WTC11 (cell line): Measurements from ENCODE around the gene ENHO. TPM values are rescaled to one million over a fixed set of nuclear protein-coding genes. Genes with fewer than 3 reads are reported as not detected.

Source experiments
- ATAC-seq: fragments of 200-7000 bp; cut with Tn5 transposase; 2 replicates; pipeline ENCODE4 v1.10.0; 2021; ENCODE audit warnings: mild to moderate bottlenecking, moderate library complexity
- CTCF ChIA-PET: fragments of 300-600 bp; sonication (Branson Sonifier 250); formaldehyde crosslinking; loops from one replicate; lab custom pipeline; 2021; ENCODE audit warnings: antibody characterized with exemption; lab: Charles Lee
- POLR2A ChIA-PET: fragments of 350-600 bp; sonication (Branson Sonifier 250); formaldehyde crosslinking; loops from one replicate; lab custom pipeline; 2021; ENCODE audit warnings: antibody characterized with exemption; lab: Charles Lee
- DNase-seq: peaks from one replicate; pipeline ENCODE4 v3.0.0; 2021; ENCODE audit warnings: low spot score
- H3K27ac Mint-ChIP-seq: 2 replicates; pipeline ENCODE4 v1.8.0; 2021; ENCODE audit warnings: mixed read lengths
- H3K27me3 Mint-ChIP-seq: 2 replicates; pipeline ENCODE4 v1.8.0; 2021; ENCODE audit warnings: low read depth, mild to moderate bottlenecking, moderate library complexity, mixed read lengths
- H3K36me3 Mint-ChIP-seq: 2 replicates; pipeline ENCODE4 v1.8.0; 2021; ENCODE audit warnings: mixed read lengths
- H3K4me1 Mint-ChIP-seq: 2 replicates; pipeline ENCODE4 v1.8.0; 2022; ENCODE audit warnings: mixed read lengths
- H3K4me3 Mint-ChIP-seq: 2 replicates; pipeline ENCODE4 v1.8.0; 2021; ENCODE audit warnings: mild to moderate bottlenecking, moderate library complexity, mixed read lengths
- H3K9me3 Mint-ChIP-seq: 2 replicates; pipeline ENCODE4 v1.8.0; 2021; ENCODE audit warnings: mixed read lengths
- AFF4 ChIP-seq: sonication (generic); formaldehyde crosslinking; IDR thresholded peaks from 2 replicates; pipeline ENCODE4 v1.8.1; 2023; ENCODE audit warnings: mild to moderate bottlenecking, missing genetic modification reagents, borderline replicate concordance
- ATF6 ChIP-seq: sonication (generic); formaldehyde crosslinking; IDR thresholded peaks from 2 replicates; pipeline ENCODE4 v1.8.1; 2023; ENCODE audit warnings: mild to moderate bottlenecking, missing genetic modification reagents
- CREB1 ChIP-seq: sonication (generic); formaldehyde crosslinking; IDR thresholded peaks from 2 replicates; pipeline ENCODE4 v1.8.0; 2023; ENCODE audit warnings: mild to moderate bottlenecking, missing genetic modification reagents
- FOXK1 ChIP-seq: sonication (generic); formaldehyde crosslinking; IDR thresholded peaks from 2 replicates; pipeline ENCODE4 v1.8.0; 2022; ENCODE audit warnings: mild to moderate bottlenecking, moderate library complexity, missing genetic modification reagents
- FOXP4 ChIP-seq: sonication (generic); formaldehyde crosslinking; IDR thresholded peaks from 2 replicates; pipeline ENCODE4 v1.8.0; 2022; ENCODE audit warnings: mild to moderate bottlenecking, missing genetic modification reagents
- IRF2 ChIP-seq: sonication (generic); formaldehyde crosslinking; IDR thresholded peaks from 2 replicates; pipeline ENCODE4 v1.8.0; 2022; ENCODE audit warnings: low read depth, missing genetic modification reagents, borderline replicate concordance
- MXD4 ChIP-seq: fragments of 250-450 bp; sonication (Bioruptor Pico); IDR thresholded peaks from 2 replicates; pipeline ENCODE4 v1.8.0; 2021; ENCODE audit warnings: mild to moderate bottlenecking, moderate library complexity, borderline replicate concordance
- NFATC4 ChIP-seq: fragments of 250-450 bp; sonication (Bioruptor Pico); IDR thresholded peaks from 2 replicates; pipeline ENCODE4 v1.9.0; 2021; ENCODE audit warnings: mild to moderate bottlenecking
- NFYB ChIP-seq: sonication (generic); formaldehyde crosslinking; conservative IDR thresholded peaks from 2 replicates; pipeline ENCODE4 v1.8.0; 2022; ENCODE audit warnings: low read depth, missing genetic modification reagents
- NR3C1 ChIP-seq: sonication (generic); formaldehyde crosslinking; conservative IDR thresholded peaks from 2 replicates; pipeline ENCODE4 v1.8.1; 2023; ENCODE audit warnings: low read depth, mild to moderate bottlenecking, missing genetic modification reagents
- RELA ChIP-seq: sonication (generic); formaldehyde crosslinking; IDR thresholded peaks from 2 replicates; pipeline ENCODE4 v1.8.1; 2022; ENCODE audit warnings: missing genetic modification reagents, mild to moderate bottlenecking, borderline replicate concordance
- SP1 ChIP-seq: sonication (generic); formaldehyde crosslinking; conservative IDR thresholded peaks from 2 replicates; pipeline ENCODE4 v1.8.1; 2022; ENCODE audit warnings: missing genetic modification reagents
- TCF7 ChIP-seq: sonication (generic); formaldehyde crosslinking; IDR thresholded peaks from 2 replicates; pipeline ENCODE4 v1.8.0; 2022; ENCODE audit warnings: mild to moderate bottlenecking, low read depth, missing genetic modification reagents, moderate library complexity
- TEAD1 ChIP-seq: sonication (generic); formaldehyde crosslinking; IDR thresholded peaks from 2 replicates; pipeline ENCODE4 v1.8.0; 2022; ENCODE audit warnings: mild to moderate bottlenecking, missing genetic modification reagents
- USF1 ChIP-seq: sonication (generic); formaldehyde crosslinking; IDR thresholded peaks from 2 replicates; pipeline ENCODE4 v1.8.0; 2022; ENCODE audit warnings: mild to moderate bottlenecking, missing genetic modification reagents
- ZNF138 ChIP-seq: sonication (generic); formaldehyde crosslinking; conservative IDR thresholded peaks from 2 replicates; pipeline ENCODE4 v1.8.1; 2022; ENCODE audit warnings: mild to moderate bottlenecking, moderate library complexity, missing genetic modification reagents
- ZNF232 ChIP-seq: sonication (generic); formaldehyde crosslinking; IDR thresholded peaks from 2 replicates; pipeline ENCODE4 v1.8.0; 2022; ENCODE audit warnings: mild to moderate bottlenecking, missing genetic modification reagents
- ZNF317 ChIP-seq: sonication (generic); formaldehyde crosslinking; IDR thresholded peaks from 2 replicates; pipeline ENCODE4 v1.8.1; 2023; ENCODE audit warnings: low read depth, mild to moderate bottlenecking, moderate library complexity, missing genetic modification reagents, borderline replicate concordance
- ZNF416 ChIP-seq: fragments of 250-450 bp; sonication (Bioruptor Pico); IDR thresholded peaks from 2 replicates; pipeline ENCODE4 v1.9.0; 2021; ENCODE audit warnings: mild to moderate bottlenecking, inconsistent platforms
- total RNA-seq: library from RNA; stranded (reverse); gene quantifications from 3 replicates; pipeline ENCODE4 v1.2.3, GENCODE V29; 2021
- TF ChIP-seq, protein P1 (sequence below): sonication (generic); formaldehyde crosslinking; IDR thresholded peaks from 2 replicates; pipeline ENCODE4 v1.8.1; 2023; ENCODE audit warnings: mild to moderate bottlenecking, moderate library complexity, missing genetic modification reagents

ENHO gene
- total RNA-seq, 1 experiment from 2014 or later: 28.3 TPM

DNA sequence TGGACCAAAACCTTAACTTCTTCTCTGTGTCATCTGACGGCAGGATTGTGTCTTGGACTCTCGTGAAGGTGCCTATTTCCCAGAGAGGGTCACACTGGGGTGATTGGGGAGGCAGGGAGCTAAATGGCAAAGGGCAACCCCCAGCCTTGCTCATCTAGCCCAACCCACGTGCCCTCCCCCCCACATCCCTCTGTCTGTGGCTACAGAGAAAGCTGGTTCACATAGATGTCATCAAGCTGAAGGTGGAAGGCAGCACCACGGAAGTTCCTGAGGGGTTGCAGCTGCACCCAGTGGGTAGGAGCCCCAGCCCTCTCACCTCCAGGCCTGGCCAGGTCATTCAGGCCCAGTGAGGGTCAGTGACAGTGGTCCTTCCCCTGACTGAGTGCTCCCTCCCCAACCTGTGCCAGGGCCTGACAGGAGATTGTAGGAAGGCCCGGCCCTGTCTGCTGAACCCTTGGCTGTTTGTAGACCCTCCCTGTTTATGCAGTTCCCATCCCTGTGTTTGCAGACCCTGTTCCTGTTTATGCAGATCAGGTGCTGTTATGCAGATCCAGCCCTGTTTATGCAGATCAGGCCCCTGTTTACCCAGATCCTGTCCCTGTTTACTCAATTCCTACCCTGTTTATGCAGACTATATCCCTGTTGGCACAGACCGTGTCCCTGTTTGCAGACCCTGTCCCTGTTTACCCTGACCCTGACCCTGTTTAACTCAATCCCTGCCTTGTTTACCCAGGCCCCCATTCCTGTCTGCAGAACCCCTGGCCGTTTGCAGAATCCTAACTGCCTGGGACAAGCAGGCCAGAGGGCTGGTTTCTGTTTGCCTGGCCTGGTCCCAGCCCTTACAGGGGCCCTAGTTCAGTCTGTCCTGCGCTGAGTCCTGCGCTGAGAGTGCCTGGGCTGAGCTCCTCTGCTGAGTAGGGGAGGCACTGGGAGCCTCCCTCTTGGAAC is 10.4 kb downstream of the ENHO start:
- ATAC-seq (peak; percentile 74), DNase-seq (no peak)
- CTCF ChIA-PET: interaction anchor here (0.9 to 5.0 kb wide), 14 partner anchors 10 to 133 kb away, joined by 3 to 40 read pairs (median 11); partner anchors contain the start of gene ENHO
- TF ChIP-seq FOXK1 (CRISPR knock-in tag) (peak; percentile 77), AFF4 (CRISPR knock-in tag) (no peak), FOXP4 (CRISPR knock-in tag) (peak; percentile 98)
- H3K27me3 Mint-ChIP-seq: no peaks in the 10 kb centered on the region
- POLR2A ChIA-PET: interaction anchor here (1.7 kb wide), 1 partner anchor 35 kb away, joined by 5 read pairs; no protein-coding TSS in a partner anchor
- H3K36me3 Mint-ChIP-seq: no peaks in the 10 kb centered on the region
- peak overlapping the region; percentile 96 for H3K27ac Mint-ChIP-seq
- no peaks in the 10 kb centered on the region for H3K9me3 Mint-ChIP-seq
- peak overlapping the region; percentile 43 for H3K4me3 Mint-ChIP-seq
- peaks cover 59% of the 10 kb centered on the region for H3K4me1 Mint-ChIP-seq

DNA sequence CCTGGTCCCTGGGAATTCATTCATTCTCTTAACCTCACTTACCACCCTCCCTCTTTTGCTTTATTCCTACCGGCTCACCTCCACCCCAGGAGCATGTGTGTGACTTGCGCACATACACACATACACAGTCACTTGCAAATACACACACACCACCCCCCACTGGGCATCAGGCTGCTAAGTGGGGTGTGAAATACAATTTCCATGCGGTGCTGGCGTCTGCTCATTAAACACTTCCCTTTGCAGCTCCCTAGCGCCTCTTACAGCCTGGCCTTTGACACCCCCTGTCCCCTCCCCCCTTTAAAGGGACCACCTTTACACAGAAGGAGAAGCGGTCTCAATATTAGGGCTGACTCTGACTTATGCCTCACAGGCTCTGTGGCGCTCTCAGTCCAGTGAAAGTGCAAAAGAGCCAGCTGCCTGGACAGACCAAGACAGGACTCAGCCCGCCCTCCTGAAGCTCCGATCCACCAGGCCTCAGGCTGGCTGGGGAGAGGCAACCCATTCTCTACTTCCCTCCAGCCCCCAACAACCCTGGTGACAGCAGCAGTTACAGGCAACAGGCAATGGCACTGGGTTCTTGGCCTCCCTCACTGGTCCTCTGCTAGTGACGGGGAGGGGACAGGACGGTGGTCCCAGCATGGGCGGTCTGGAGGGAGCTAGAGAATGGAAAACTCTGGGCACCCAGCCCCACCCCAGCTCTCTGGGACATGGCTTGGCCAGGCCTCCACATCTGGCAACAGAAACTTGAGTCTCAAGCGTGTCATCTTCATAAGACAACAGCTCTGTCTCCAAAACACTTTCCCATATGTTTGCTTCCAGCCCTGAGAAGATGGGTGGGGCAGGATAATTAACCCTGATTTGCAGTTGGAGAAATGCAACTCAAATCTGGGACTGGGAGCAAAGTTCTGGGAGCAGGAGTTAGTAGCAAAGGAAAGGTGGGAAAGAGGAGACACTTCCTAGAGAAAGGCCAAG is 12.0 kb downstream of the ENHO start:
- ChIA-PET POLR2A (interaction anchor here (0.6 kb wide), 1 partner anchor 65 kb away, joined by 3 read pairs; no protein-coding TSS in a partner anchor), CTCF (interaction anchor here (1.0 to 5.0 kb wide), 11 partner anchors 8 to 192 kb away, joined by 3 to 40 read pairs (median 14); no protein-coding TSS in a partner anchor)
- H3K4me1 Mint-ChIP-seq: peaks cover 59% of the 10 kb centered on the region
- no peak overlapping the region for H3K4me3 Mint-ChIP-seq
- no peak overlapping the region for H3K27ac Mint-ChIP-seq
- no peak for ATAC-seq
- no peak for TF ChIP-seq ZNF138 (CRISPR knock-in tag)
- TF ChIP-seq ATF6 (CRISPR knock-in tag): no peak
- no peak for TF ChIP-seq ZNF232
- TF ChIP-seq USF1 (CRISPR knock-in tag): no peak
- no peak for TF ChIP-seq TEAD1
- TF ChIP-seq TCF7 (CRISPR knock-in tag): no peak
- TF ChIP-seq MXD4 (CRISPR knock-in tag): no peak
- TF ChIP-seq NFATC4 (CRISPR knock-in tag): no peak
- TF ChIP-seq, protein P1, sequence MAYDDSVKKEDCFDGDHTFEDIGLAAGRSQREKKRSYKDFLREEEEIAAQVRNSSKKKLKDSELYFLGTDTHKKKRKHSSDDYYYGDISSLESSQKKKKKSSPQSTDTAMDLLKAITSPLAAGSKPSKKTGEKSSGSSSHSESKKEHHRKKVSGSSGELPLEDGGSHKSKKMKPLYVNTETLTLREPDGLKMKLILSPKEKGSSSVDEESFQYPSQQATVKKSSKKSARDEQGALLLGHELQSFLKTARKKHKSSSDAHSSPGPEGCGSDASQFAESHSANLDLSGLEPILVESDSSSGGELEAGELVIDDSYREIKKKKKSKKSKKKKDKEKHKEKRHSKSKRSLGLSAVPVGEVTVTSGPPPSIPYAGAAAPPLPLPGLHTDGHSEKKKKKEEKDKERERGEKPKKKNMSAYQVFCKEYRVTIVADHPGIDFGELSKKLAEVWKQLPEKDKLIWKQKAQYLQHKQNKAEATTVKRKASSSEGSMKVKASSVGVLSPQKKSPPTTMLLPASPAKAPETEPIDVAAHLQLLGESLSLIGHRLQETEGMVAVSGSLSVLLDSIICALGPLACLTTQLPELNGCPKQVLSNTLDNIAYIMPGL: no peak
- no peak for TF ChIP-seq ZNF416
- TF ChIP-seq RELA (CRISPR knock-in tag): no peak
- TF ChIP-seq IRF2: no peak
- no peak for TF ChIP-seq CREB1
- TF ChIP-seq NFYB: no peak
- no peak for TF ChIP-seq NR3C1 (CRISPR knock-in tag)
- TF ChIP-seq SP1: no peak
- no peak for TF ChIP-seq ZNF317 (CRISPR knock-in tag)
- no peaks in the 10 kb centered on the region for H3K36me3 Mint-ChIP-seq
- DNase-seq: peak; percentile 21
- no peaks in the 10 kb centered on the region for H3K27me3 Mint-ChIP-seq
- H3K9me3 Mint-ChIP-seq: no peaks in the 10 kb centered on the region
